Measurements from ENCODE around the gene KANSL1. TPM values are rescaled to one million over a fixed set of nuclear protein-coding genes. Genes with fewer than 3 reads are reported as not detected.

The KANSL1 gene
- total and polyA plus RNA-seq, 9 of the 15 experiments (the other 6 are each of a cell fraction or from before 2014, with no cell fraction given) = 3.6 to 55.4 (median 31.8) TPM

- TF ChIP-seq ZNF511 (CRISPR knock-in tag; IDR thresholded peaks at IDR 0.05) = no peak
- TF ChIP-seq LCOR (CRISPR knock-in tag; IDR thresholded peaks at IDR 0.05) = no peak
- TF ChIP-seq LARP7 (IDR thresholded peaks at IDR 0.05) = no peak
- TF ChIP-seq CHD1 (IDR thresholded peaks at IDR 0.05; ENCODE audit: low read length) = no peak
- TF ChIP-seq SMAD1 (IDR thresholded peaks at IDR 0.05; ENCODE audit: low read depth, low read length, partially characterized antibody) = no peak
- TF ChIP-seq ZNF639 (CRISPR knock-in tag; conservative IDR thresholded peaks at IDR 0.05 in 1 of 2, IDR thresholded peaks at IDR 0.05 in 1 of 2) = no peak
- no peak for TF ChIP-seq SIN3A (IDR thresholded peaks at IDR 0.05; ENCODE audit: borderline replicate concordance in 2 of 2, control insufficient read depth in 1 of 2, low read depth in 2 of 2, low read length in 2 of 2)
- no peak for TF ChIP-seq ZNF282 (CRISPR knock-in tag; IDR thresholded peaks at IDR 0.05)
- no peak for TF ChIP-seq FOXJ2 (tag; IDR thresholded peaks at IDR 0.05)
- TF ChIP-seq, protein P1, sequence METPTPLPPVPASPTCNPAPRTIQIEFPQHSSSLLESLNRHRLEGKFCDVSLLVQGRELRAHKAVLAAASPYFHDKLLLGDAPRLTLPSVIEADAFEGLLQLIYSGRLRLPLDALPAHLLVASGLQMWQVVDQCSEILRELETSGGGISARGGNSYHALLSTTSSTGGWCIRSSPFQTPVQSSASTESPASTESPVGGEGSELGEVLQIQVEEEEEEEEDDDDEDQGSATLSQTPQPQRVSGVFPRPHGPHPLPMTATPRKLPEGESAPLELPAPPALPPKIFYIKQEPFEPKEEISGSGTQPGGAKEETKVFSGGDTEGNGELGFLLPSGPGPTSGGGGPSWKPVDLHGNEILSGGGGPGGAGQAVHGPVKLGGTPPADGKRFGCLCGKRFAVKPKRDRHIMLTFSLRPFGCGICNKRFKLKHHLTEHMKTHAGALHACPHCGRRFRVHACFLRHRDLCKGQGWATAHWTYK (CRISPR knock-in tag; IDR thresholded peaks at IDR 0.05) = no peak
- TF ChIP-seq ZNF224 (CRISPR knock-in tag; IDR thresholded peaks at IDR 0.05) = no peak
- no peak for TF ChIP-seq ZNF696 (CRISPR knock-in tag; conservative IDR thresholded peaks at IDR 0.05)
- no peak for TF ChIP-seq HBP1 (CRISPR knock-in tag; IDR thresholded peaks at IDR 0.05)
- TF ChIP-seq MCM7 (IDR thresholded peaks at IDR 0.05) = no peak
- no peak for TF ChIP-seq GTF2A2 (tag; IDR thresholded peaks at IDR 0.05)
- TF ChIP-seq ZNF239 (CRISPR knock-in tag; IDR thresholded peaks at IDR 0.05) = no peak
- TF ChIP-seq, protein P2, sequence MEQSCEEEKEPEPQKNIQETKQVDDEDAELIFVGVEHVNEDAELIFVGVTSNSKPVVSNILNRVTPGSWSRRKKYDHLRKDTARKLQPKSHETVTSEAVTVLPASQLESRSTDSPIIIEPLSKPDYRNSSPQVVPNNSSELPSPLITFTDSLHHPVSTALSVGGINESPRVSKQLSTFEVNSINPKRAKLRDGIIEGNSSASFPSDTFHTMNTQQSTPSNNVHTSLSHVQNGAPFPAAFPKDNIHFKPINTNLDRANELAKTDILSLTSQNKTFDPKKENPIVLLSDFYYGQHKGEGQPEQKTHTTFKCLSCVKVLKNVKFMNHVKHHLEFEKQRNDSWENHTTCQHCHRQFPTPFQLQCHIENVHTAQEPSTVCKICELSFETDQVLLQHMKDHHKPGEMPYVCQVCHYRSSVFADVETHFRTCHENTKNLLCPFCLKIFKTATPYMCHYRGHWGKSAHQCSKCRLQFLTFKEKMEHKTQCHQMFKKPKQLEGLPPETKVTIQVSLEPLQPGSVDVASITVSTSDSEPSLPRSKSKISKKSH (CRISPR knock-in tag; IDR thresholded peaks at IDR 0.05) = no peak
- TF ChIP-seq ETV5 (CRISPR knock-in tag; IDR thresholded peaks at IDR 0.05; ENCODE audit: low read depth) = no peak
- peak; percentile 76; the same call in 1 of the 2 replicates for TF ChIP-seq IRF9 (tag; IDR thresholded peaks at IDR 0.05)
- no peak for TF ChIP-seq EHMT2 (IDR thresholded peaks at IDR 0.05)
Observed at GRCh38 chr17:46178550-46179214, 14.5 kb downstream of the KANSL1 start (continued).

Data from K562 (cell line).